Suprapubic skin (tissue), 3 donors: ENCODE data around the gene FZD7.

Source experiments
- POLR2AphosphoS5 ChIP-seq, 3 donors: sonication (generic); formaldehyde crosslinking; IDR thresholded peaks; one replicate each; pipeline ENCODE4 v1.6.1; 2017; ENCODE audit warnings: antibody characterized with exemption in 3 of 3
- TF ChIP-seq, protein P1 (sequence below), 2 donors: fragments of 200-600 bp in 1 of 2; fragments of 450-650 bp in 1 of 2; sonication (generic) in 1 of 2; IDR thresholded peaks; one replicate each; pipeline ENCODE4 v1.5.1; 2016 to 2019; ENCODE audit warnings: antibody characterized with exemption in 2 of 2, mild to moderate bottlenecking in 1 of 2, moderate library complexity in 1 of 2

DNA sequence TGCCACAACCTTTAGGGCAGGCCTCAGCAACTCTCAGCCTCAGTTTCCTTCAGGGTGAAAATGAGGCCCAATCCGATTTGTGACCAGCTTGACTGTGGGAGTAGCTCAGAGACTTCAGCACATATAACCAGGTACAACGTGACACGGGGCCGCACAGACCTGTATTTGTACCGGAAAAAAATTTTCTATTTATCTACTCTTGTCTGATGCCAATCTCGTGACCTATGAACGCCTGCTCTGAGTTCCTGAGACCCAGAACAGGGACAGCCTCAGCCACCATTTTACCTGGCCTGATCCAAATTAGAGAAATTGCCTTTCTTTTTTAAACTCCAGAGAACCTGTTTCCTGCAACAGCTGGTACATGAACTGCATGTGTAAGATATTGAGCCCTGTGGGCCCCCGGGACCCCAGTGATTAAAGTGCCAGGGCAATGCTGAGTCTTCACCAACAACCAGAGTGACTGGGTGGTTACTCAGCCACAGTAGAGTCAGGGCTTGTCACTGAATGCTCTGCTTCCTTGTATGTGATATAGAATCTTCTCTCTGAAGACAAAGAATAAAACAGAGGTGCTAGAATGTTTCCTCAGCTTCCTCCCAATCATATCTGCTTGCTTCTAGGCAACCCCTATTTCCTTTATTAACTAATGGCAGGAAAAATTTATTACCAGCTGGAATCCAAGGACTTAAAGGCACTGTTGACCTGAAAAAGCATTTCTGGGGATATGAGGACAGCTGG, 47.8 kb upstream of the FZD7 start:
- TF ChIP-seq POLR2AphosphoS5 (IDR thresholded peaks at IDR 0.05): no peak
- TF ChIP-seq, protein P1, sequence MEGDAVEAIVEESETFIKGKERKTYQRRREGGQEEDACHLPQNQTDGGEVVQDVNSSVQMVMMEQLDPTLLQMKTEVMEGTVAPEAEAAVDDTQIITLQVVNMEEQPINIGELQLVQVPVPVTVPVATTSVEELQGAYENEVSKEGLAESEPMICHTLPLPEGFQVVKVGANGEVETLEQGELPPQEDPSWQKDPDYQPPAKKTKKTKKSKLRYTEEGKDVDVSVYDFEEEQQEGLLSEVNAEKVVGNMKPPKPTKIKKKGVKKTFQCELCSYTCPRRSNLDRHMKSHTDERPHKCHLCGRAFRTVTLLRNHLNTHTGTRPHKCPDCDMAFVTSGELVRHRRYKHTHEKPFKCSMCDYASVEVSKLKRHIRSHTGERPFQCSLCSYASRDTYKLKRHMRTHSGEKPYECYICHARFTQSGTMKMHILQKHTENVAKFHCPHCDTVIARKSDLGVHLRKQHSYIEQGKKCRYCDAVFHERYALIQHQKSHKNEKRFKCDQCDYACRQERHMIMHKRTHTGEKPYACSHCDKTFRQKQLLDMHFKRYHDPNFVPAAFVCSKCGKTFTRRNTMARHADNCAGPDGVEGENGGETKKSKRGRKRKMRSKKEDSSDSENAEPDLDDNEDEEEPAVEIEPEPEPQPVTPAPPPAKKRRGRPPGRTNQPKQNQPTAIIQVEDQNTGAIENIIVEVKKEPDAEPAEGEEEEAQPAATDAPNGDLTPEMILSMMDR (IDR thresholded peaks at IDR 0.05): no peak
